T-helper 1 cell treated with Interleukin-12 subunit alpha and Interleukin-12 subunit beta and Interleukin-4 antibody, amounts not matched to agents 30 μg/mL and 1 μg/mL, for 36 hours (primary cell): Measurements from ENCODE around the gene DPH5.
"Not testable (repeated sequence)": the region's sequence is repeated elsewhere in the genome, so short reads cannot be mapped to it uniquely, and the experiment has no call there.

Experiments
- H3K27ac Mint-ChIP-seq: one replicate; pipeline ENCODE4 v1.8.0; 2021; ENCODE audit warnings: mild to moderate bottlenecking, mixed read lengths
- H3K27me3 Mint-ChIP-seq: one replicate; pipeline ENCODE4 v1.8.0; 2021; ENCODE audit warnings: low read depth, mixed read lengths
- H3K36me3 Mint-ChIP-seq: one replicate; pipeline ENCODE4 v1.8.0; 2021; ENCODE audit warnings: low read depth, mixed read lengths
- H3K4me1 Mint-ChIP-seq: one replicate; pipeline ENCODE4 v1.8.0; 2021; ENCODE audit warnings: low read depth, mixed read lengths
- H3K4me3 Mint-ChIP-seq: one replicate; pipeline ENCODE4 v1.8.0; 2021; ENCODE audit warnings: mild to moderate bottlenecking, moderate library complexity, mixed read lengths
- H3K9me3 Mint-ChIP-seq: one replicate; pipeline ENCODE4 v1.8.0; 2021; ENCODE audit warnings: mixed read lengths

Gene DPH5

DNA sequence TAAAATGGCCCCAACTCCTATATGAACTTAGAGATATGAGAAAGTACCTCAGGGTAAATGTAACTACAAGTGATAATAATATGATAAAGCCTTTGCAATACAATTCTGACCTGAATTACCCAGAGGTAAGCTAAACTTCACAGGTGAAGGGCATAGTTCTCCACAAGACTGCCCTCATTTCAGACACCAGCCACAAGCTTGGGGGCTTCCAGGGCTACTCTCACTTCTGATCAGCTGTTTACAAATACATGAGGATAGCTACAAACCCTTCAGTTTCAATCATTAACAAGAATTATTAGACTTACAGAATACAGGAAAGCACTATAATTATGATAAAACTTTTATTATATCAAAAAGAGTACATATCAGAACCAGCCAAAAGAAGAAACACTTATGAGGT, 18.7 kb upstream of the DPH5 start:
- Mint-ChIP-seq H3K27me3 (no peaks in the 10 kb centered on the region), H3K4me1 (no peaks in the 10 kb centered on the region), H3K36me3 (peaks cover 26% of the 10 kb centered on the region), H3K4me3 (no peak overlapping the region), H3K27ac (no peak overlapping the region), H3K9me3 (peaks cover 18% of the 10 kb centered on the region)

- Mint-ChIP-seq H3K27ac (no peak overlapping the region), H3K36me3 (peaks cover 29% of the 10 kb centered on the region), H3K27me3 (no peaks in the 10 kb centered on the region), H3K9me3 (peaks cover 20% of the 10 kb centered on the region), H3K4me1 (peaks cover 2% of the 10 kb centered on the region), H3K4me3 (no peak overlapping the region)
These were observed 18.2 kb upstream of the DPH5 start for GRCh38 chr1:101043776-101044175.

GRCh38 chr1:101041300-101041699, 15.7 kb upstream of the DPH5 start:
- Mint-ChIP-seq H3K9me3 (peaks cover 24% of the 10 kb centered on the region), H3K36me3 (peaks cover 42% of the 10 kb centered on the region), H3K4me3 (no peak overlapping the region), H3K27ac (no peak overlapping the region), H3K4me1 (peaks cover 2% of the 10 kb centered on the region), H3K27me3 (no peaks in the 10 kb centered on the region)

DNA sequence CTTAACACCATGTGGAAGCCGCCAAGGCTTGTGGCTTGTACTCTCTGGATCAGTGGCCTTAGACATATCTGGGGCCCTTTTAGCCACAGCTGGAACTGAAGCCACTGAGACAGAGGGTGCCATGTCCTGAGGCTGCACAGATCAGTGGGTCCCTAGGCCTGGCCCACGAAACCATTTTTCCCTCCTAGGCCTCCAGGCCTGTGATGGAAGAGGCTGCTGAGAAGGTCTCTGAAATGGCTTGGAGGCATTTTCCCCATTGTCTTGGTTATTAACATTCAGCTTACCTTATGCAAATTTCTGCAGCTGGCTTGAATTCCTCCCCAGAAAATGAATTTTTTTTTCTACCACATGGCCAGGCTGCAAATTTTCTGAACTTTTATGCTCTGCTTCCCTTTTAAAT, 15.1 kb upstream of the DPH5 start:
- Mint-ChIP-seq H3K4me3 (no peak overlapping the region), H3K27me3 (no peaks in the 10 kb centered on the region), H3K9me3 (peaks cover 24% of the 10 kb centered on the region), H3K4me1 (peaks cover 2% of the 10 kb centered on the region), H3K36me3 (peaks cover 43% of the 10 kb centered on the region), H3K27ac (no peak overlapping the region)

DNA sequence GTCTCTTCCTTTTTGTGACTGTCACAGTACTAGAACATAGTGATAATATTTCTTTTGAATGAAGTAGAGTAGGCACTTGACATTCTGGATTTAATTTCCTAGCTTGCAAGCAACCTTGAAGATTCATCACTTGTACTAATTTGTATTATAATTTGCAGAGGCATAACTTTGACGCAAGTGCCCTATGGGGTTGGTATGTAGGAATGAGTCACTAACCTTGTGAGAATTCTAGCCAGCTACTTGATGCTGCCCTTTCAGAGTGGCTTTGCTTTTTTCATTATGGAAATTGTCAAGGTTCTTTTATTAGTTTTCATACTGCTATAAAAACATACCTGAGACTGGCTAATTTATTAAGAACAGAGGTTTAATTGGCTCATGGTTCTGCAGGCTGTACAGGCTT, 13.7 kb upstream of the DPH5 start:
- Mint-ChIP-seq H3K36me3 (peaks cover 41% of the 10 kb centered on the region), H3K4me1 (peaks cover 2% of the 10 kb centered on the region), H3K9me3 (peaks cover 24% of the 10 kb centered on the region), H3K27ac (no peak overlapping the region), H3K27me3 (no peaks in the 10 kb centered on the region), H3K4me3 (no peak overlapping the region)

DNA sequence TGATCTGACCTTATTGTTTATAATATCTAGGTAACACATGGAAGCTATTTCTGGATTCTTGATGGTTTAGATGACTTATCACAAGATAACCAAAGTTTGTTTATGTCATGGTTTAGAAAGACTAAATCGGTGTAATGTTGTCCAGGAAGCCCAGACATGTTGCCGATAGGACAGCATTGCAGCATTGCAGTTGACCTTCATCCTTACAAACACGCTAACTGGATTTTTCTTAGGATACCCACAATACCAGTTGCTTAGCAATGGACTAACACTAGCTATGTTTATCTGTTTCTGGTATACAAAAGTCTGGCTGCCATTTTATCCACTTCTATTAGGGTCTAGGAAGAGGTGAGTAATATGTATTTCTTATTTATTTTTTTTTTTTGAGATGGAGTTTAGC, 11.7 kb upstream of the DPH5 start:
- Mint-ChIP-seq H3K36me3 (peaks cover 45% of the 10 kb centered on the region), H3K27ac (no peak overlapping the region), H3K9me3 (peaks cover 24% of the 10 kb centered on the region), H3K4me3 (no peak overlapping the region), H3K4me1 (peaks cover 2% of the 10 kb centered on the region), H3K27me3 (no peaks in the 10 kb centered on the region)

- Mint-ChIP-seq H3K27me3 (no peaks in the 10 kb centered on the region), H3K27ac (no peak overlapping the region), H3K9me3 (no peaks in the 10 kb centered on the region), H3K4me1 (peaks cover 15% of the 10 kb centered on the region), H3K4me3 (no peak overlapping the region), H3K36me3 (peaks cover 27% of the 10 kb centered on the region)
These were observed 7.4 kb upstream of the DPH5 start for GRCh38 chr1:101033017-101033416.

DNA sequence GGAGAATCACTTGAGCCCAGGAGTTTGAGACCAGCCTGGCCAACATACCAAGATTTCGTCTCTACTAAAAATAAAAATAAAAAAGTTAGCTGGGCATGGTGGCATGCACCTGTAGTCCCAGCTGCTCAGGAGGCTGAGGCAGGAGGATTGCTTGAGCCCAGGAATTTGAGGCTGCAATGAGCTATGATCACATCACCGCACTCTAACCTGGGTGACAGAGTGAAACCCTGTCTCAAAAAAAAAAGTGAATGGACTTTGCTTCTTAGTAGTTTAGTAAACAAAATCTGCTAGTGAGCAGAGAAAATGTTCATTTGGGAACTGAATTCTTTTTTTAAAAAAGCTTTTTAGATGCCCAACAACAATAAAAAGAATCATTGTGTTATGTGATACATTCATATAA, 6.5 kb upstream of the DPH5 start:
- Mint-ChIP-seq H3K36me3 (peaks cover 29% of the 10 kb centered on the region), H3K4me1 (peaks cover 23% of the 10 kb centered on the region)
- H3K9me3 Mint-ChIP-seq, H3K27ac Mint-ChIP-seq, H3K4me3 Mint-ChIP-seq, H3K27me3 Mint-ChIP-seq: not testable (repeated sequence)

GRCh38 chr1:101030881-101031280, 5.3 kb upstream of the DPH5 start:
- Mint-ChIP-seq H3K27me3 (no peaks in the 10 kb centered on the region), H3K4me3 (no peak overlapping the region), H3K4me1 (peaks cover 34% of the 10 kb centered on the region), H3K36me3 (peaks cover 23% of the 10 kb centered on the region), H3K27ac (no peak overlapping the region), H3K9me3 (no peaks in the 10 kb centered on the region)

DNA sequence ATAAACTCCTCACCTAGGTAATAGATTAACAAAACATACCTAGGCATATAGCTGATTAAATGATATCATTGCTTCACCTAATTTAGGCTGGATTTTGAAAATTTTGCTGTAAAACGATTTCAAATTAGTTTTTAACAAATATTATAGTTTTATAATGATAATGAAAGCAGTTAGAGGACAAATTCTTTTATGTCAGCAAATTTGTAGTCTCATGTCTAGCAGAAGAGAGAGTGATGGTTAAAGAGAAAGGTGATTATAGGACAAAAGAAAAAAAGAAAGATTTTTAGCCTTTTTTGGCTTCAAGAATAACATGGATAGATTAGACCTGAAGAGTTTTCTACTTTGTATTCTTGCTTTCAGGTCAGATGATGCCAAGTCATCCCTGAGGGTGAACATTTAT, 3.6 kb upstream of the DPH5 start:
- H3K36me3 Mint-ChIP-seq: peaks cover 25% of the 10 kb centered on the region
- H3K27me3 Mint-ChIP-seq: no peaks in the 10 kb centered on the region
- no peaks in the 10 kb centered on the region for H3K9me3 Mint-ChIP-seq
- peaks cover 39% of the 10 kb centered on the region for H3K4me1 Mint-ChIP-seq
- no peak overlapping the region for H3K27ac Mint-ChIP-seq
- no peak overlapping the region for H3K4me3 Mint-ChIP-seq

DNA sequence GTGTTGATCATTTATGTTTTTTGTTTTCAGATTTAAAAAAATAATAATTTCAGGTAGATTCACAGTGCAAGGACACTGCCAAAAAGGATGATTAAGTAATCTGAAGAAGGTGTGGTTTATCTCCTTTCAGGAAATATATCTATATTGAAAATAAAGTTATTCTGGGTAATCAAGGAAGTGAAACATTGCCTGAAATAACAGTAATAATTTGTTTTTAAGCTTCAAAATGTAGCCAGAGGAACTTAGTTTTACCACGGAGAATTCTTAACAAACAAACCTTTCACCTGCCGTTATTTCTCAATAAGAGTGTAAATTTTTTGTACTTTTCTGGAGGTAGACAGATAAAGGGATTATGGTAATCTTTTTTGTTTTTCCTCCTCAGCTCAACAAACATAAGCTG, 2.9 kb upstream of the DPH5 start:
- Mint-ChIP-seq H3K36me3 (peaks cover 24% of the 10 kb centered on the region), H3K27me3 (no peaks in the 10 kb centered on the region), H3K9me3 (no peaks in the 10 kb centered on the region), H3K27ac (no peak overlapping the region), H3K4me1 (peaks cover 43% of the 10 kb centered on the region), H3K4me3 (no peak overlapping the region)

DNA sequence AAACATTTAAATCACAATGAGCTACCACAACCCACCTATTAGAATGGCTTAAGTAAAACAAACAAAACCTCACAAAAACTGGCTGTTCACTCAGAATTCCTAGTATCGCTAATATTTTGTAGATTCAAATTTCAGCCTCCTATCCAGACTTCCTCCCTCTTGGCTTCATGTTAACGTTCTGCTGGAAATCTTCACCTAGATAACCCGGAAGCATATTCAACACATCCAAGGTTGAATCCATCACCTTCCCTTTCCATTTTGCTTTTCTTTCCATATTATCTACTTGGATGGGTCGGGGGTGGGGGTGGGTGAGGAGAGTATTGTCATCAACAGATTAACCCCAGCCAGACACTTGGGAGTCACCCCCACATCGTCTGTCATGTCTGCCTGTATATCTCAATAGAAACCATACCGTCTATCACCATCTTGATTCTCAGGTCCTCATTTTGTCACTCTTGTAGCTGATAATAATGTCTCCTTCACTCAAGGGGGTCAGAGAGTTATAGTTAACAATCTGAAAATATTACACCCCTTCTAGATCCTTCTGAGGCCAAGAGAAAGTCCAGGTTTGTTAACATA, 1.7 kb upstream of the DPH5 start:
- peak overlapping the region; percentile 22 for H3K4me3 Mint-ChIP-seq
- H3K36me3 Mint-ChIP-seq: peaks cover 25% of the 10 kb centered on the region
- no peaks in the 10 kb centered on the region for H3K9me3 Mint-ChIP-seq
- peaks cover 43% of the 10 kb centered on the region for H3K4me1 Mint-ChIP-seq
- no peaks in the 10 kb centered on the region for H3K27me3 Mint-ChIP-seq
- no peak overlapping the region for H3K27ac Mint-ChIP-seq

GRCh38 chr1:101026430-101026788, 825 bp upstream of the DPH5 start:
- Mint-ChIP-seq H3K4me1 (peaks cover 39% of the 10 kb centered on the region), H3K4me3 (peak overlapping the region; percentile 99), H3K36me3 (peaks cover 26% of the 10 kb centered on the region), H3K27ac (peak overlapping the region; percentile 98), H3K27me3 (no peaks in the 10 kb centered on the region), H3K9me3 (no peaks in the 10 kb centered on the region)

GRCh38 chr1:101025283-101025656, 314 bp downstream of the DPH5 start:
- peaks cover 27% of the 10 kb centered on the region for H3K36me3 Mint-ChIP-seq
- peak overlapping the region; percentile 99 for H3K4me3 Mint-ChIP-seq
- H3K4me1 Mint-ChIP-seq: peaks cover 39% of the 10 kb centered on the region
- no peaks in the 10 kb centered on the region for H3K9me3 Mint-ChIP-seq
- H3K27me3 Mint-ChIP-seq: no peaks in the 10 kb centered on the region
- peak overlapping the region; percentile 98 for H3K27ac Mint-ChIP-seq

DNA sequence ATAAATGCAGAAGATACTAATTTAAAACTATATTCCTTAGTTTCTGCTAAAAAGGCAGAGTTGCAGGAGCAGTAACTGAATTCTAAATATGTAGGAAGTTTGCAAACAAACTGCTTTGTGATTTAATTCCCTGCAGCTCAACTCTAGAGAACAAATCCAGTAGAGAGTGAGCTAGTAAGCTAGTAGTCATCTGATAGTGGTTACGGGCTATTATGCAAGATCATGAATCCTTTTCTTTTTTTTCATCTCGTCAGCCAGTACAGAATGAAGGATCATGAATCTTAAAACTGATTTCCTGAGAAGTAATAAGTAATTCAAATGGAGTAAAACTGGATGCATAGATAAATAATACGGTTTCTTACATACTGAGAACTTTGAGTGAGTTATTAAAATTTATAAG, 3.3 kb downstream of the DPH5 start:
- Mint-ChIP-seq H3K36me3 (peaks cover 33% of the 10 kb centered on the region), H3K9me3 (peaks cover 2% of the 10 kb centered on the region), H3K27me3 (no peaks in the 10 kb centered on the region), H3K4me1 (peaks cover 27% of the 10 kb centered on the region), H3K4me3 (no peak overlapping the region), H3K27ac (no peak overlapping the region)

GRCh38 chr1:101017448-101017847, 8.1 kb downstream of the DPH5 start:
- no peak overlapping the region for H3K27ac Mint-ChIP-seq
- peaks cover 7% of the 10 kb centered on the region for H3K9me3 Mint-ChIP-seq
- peaks cover 8% of the 10 kb centered on the region for H3K4me1 Mint-ChIP-seq
- H3K36me3 Mint-ChIP-seq: peaks cover 49% of the 10 kb centered on the region
- H3K4me3 Mint-ChIP-seq: no peak overlapping the region
- H3K27me3 Mint-ChIP-seq: no peaks in the 10 kb centered on the region
